Right cardiac atrium (tissue), 5 donors: ENCODE data around the gene CHKB. TPM values are rescaled to one million over a fixed set of nuclear protein-coding genes. Genes with fewer than 3 reads are reported as not detected.

ENCODE experiments used
- ATAC-seq, 2 donors: fragments of 200-7000 bp; cut with Tn5 transposase; one replicate each; pipeline versions ENCODE4 v1.8.0 to v1.9.1; 2020; ENCODE audit warnings: moderate library complexity in 2 of 2, mild to moderate bottlenecking in 1 of 2
- DNase-seq, 3 donors: peaks; one replicate each; pipeline ENCODE4 v3.0.0-alpha.2; 2020
- H3K27ac ChIP-seq: one replicate; pipeline ENCODE4 v1.5.1; 2013; ENCODE audit warnings: mild to moderate bottlenecking, low read length, control low read depth, moderate library complexity
- H3K27me3 ChIP-seq: one replicate; pipeline ENCODE4 v1.6.1; 2013; ENCODE audit not compliant: control insufficient read depth, insufficient read depth
- H3K4me1 ChIP-seq: one replicate; pipeline ENCODE4 v1.6.1; 2013; ENCODE audit warnings: low read length; ENCODE audit not compliant: control insufficient read depth, insufficient read depth
- H3K4me3 ChIP-seq: one replicate; pipeline ENCODE4 v1.5.1; 2013; ENCODE audit warnings: low read length, control low read depth
- H3K9me3 ChIP-seq: one replicate; pipeline ENCODE4 v1.6.1; 2013; ENCODE audit warnings: low read length; ENCODE audit not compliant: control insufficient read depth
- WGBS: extraction: QIAGEN DNeasy Blood & Tissue Kit; methylation state at CpG from one replicate; pipeline ENCODE4 v1.1.7; 2013; 5-methylcytosine and 5-hydroxymethylcytosine counted together
- intact Hi-C, 4 donors: fragments of 100-400 bp; cut with DNase I; formaldehyde crosslinking; loops; one replicate each; pipeline versions ENCODE4 v1.11.0 to v1.14.0; 2022 to 2023
- polyA plus RNA-seq: library from polyadenylated mRNA; stranded (reverse); fragments of 200-250 nt; gene quantifications from one replicate; pipeline ENCODE4 v1.2.3, GENCODE V29; 2013
- total RNA-seq, 4 donors: library from RNA; stranded (reverse); fragmentation: NEBNext Ultra II Directional; extraction: Animal tissue kit (Norgen Biotek cat#: 25700); gene quantifications; one replicate each; pipeline ENCODE4 v1.2.1, GENCODE V29; 2021
- donor health status: healthy with polysubstance abuse.
- donor health status: DM: no; HTN: yes; CAD: no.
- donor health status: DM: no; HTN: no; CAD: no.
- donor health status: DM: no; HTN: yes; CAD: no; lungs with severe emphysema.
- donor health status: DM: yes; HTN: yes; CAD: no.

CHKB gene
- total and polyA plus RNA-seq, 5 donors, result 33.9 to 63.4 (median 42.9) TPM

- H3K27ac ChIP-seq, result peak overlapping the region; percentile 80
Observed at GRCh38 chr22:50578776-50579310, 3.8 kb downstream of the CHKB start.

GRCh38 chr22:50577987-50578775, 4.5 kb downstream of the CHKB start, which contains the start of gene CPT1B:
Gene CPT1B (minus strand): TSS chr22:50578427. CDS start chr22:50577915, 512 bp downstream.
- peak in 1 of 2 donors; percentile 0 for ATAC-seq
- intact Hi-C loops, result no loop called here
- Histone ChIP-seq H3K4me3 (peak within 1 kb of the TSS; percentile 38), H3K27me3 (no peaks in the 10 kb centered on the region), H3K9me3 (no peaks in the 10 kb centered on the region), H3K27ac (peak within 1 kb of the TSS; percentile 80), H3K4me1 (peaks cover 2% of the 10 kb centered on the region)
- WGBS, result 20% methylated on average over 63 of the region's 63 CpGs
- peak; percentile 50 to 85 (median 69) for DNase-seq

More at GRCh38 chr22:50578776-50579310, 3.8 kb downstream of the CHKB start:
- 54% methylated on average over 8 of the region's 8 CpGs for WGBS
- ATAC-seq, result no peak
- Histone ChIP-seq H3K27me3 (no peaks in the 10 kb centered on the region), H3K4me3 (no peak overlapping the region), H3K4me1 (peaks cover 7% of the 10 kb centered on the region), H3K9me3 (no peaks in the 10 kb centered on the region)
- peak in 1 of 3 donors; percentile 41 for DNase-seq
- intact Hi-C loops, result no loop called here

- Histone ChIP-seq H3K4me1 (peaks cover 2% of the 10 kb centered on the region), H3K27ac (peak overlapping the region; percentile 28), H3K4me3 (peak overlapping the region; percentile 38), H3K27me3 (no peaks in the 10 kb centered on the region), H3K9me3 (no peaks in the 10 kb centered on the region)
- 32% methylated on average over 23 of the region's 23 CpGs for WGBS
- no peak for ATAC-seq
- DNase-seq, result peak in 1 of 3 donors; percentile 50
- intact Hi-C loops, result no loop called here
Observed at GRCh38 chr22:50577697-50577986, 5.0 kb downstream of the CHKB start.

- H3K27me3 ChIP-seq, result no peaks in the 10 kb centered on the region
- WGBS, result 76% methylated on average over 18 of the region's 18 CpGs
- intact Hi-C loops, result no loop called here
- ATAC-seq, result no peak
- peak in 2 of 3 donors; percentile 25 to 57 for DNase-seq
- H3K4me1 ChIP-seq, result peaks cover 2% of the 10 kb centered on the region
- H3K9me3 ChIP-seq, result no peaks in the 10 kb centered on the region
- peak overlapping the region; percentile 38 for H3K4me3 ChIP-seq
- peak overlapping the region; percentile 28 for H3K27ac ChIP-seq
Observed at GRCh38 chr22:50576806-50577696, 5.6 kb downstream of the CHKB start.

GRCh38 chr22:50576070-50576469, 6.6 kb downstream of the CHKB start:
- 48% methylated on average over 5 of the region's 5 CpGs for WGBS
- no peaks in the 10 kb centered on the region for H3K27me3 ChIP-seq
- no peaks in the 10 kb centered on the region for H3K9me3 ChIP-seq
- H3K4me3 ChIP-seq, result no peak overlapping the region
- no peak for DNase-seq
- H3K4me1 ChIP-seq, result no peaks in the 10 kb centered on the region
- intact Hi-C loops, result no loop called here
- H3K27ac ChIP-seq, result no peak overlapping the region
- no peak for ATAC-seq

GRCh38 chr22:50575426-50575941, 7.2 kb downstream of the CHKB start:
- Histone ChIP-seq H3K4me3 (no peak overlapping the region), H3K27me3 (no peaks in the 10 kb centered on the region), H3K27ac (no peak overlapping the region), H3K9me3 (no peaks in the 10 kb centered on the region), H3K4me1 (no peaks in the 10 kb centered on the region)
- intact Hi-C loops, result no loop called here
- WGBS, result 78% methylated on average over 8 of the region's 8 CpGs
- ATAC-seq (no peak), DNase-seq (no peak)

- H3K9me3 ChIP-seq, result no peaks in the 10 kb centered on the region
- H3K4me3 ChIP-seq, result no peak overlapping the region
- DNase-seq (no peak), ATAC-seq (no peak)
- WGBS, result 89% methylated on average over 11 of the region's 11 CpGs
- H3K4me1 ChIP-seq, result no peaks in the 10 kb centered on the region
- no peaks in the 10 kb centered on the region for H3K27me3 ChIP-seq
- H3K27ac ChIP-seq, result no peak overlapping the region
- intact Hi-C loops, result no loop called here
Observed at GRCh38 chr22:50574383-50574755, 8.3 kb downstream of the CHKB start.

- no peak for ATAC-seq
Observed at GRCh38 chr22:50573491-50574382, 8.9 kb downstream of the CHKB start.

GRCh38 chr22:50572965-50573364, 9.7 kb downstream of the CHKB start:
- no peaks in the 10 kb centered on the region for H3K9me3 ChIP-seq
- H3K4me1 ChIP-seq, result no peaks in the 10 kb centered on the region
- H3K4me3 ChIP-seq, result no peak overlapping the region
- H3K27ac ChIP-seq, result no peak overlapping the region
- DNase-seq (peak in 2 of 3 donors; percentile 30 to 48), ATAC-seq (no peak)
- 92% methylated on average over 11 of the region's 11 CpGs for WGBS
- H3K27me3 ChIP-seq, result no peaks in the 10 kb centered on the region
- intact Hi-C loops, result no loop called here

More at GRCh38 chr22:50573491-50574382, 8.9 kb downstream of the CHKB start:
- 88% methylated on average over 26 of the region's 26 CpGs for WGBS
- no peak overlapping the region for H3K27ac ChIP-seq
- H3K27me3 ChIP-seq, result no peaks in the 10 kb centered on the region
- H3K4me1 ChIP-seq, result no peaks in the 10 kb centered on the region
- DNase-seq, result peak in 1 of 3 donors; percentile 31
- H3K9me3 ChIP-seq, result no peaks in the 10 kb centered on the region
- intact Hi-C loops, result no loop called here
- no peak overlapping the region for H3K4me3 ChIP-seq
